ENCODE results near the gene LTB4R2. TPM values are rescaled to one million over a fixed set of nuclear protein-coding genes. Genes with fewer than 3 reads are reported as not detected.

The LTB4R2 gene
- total RNA-seq, 1 experiment from 2014 or later, result 3.1 TPM

Other genes with a start within 250 kb of the LTB4R2 start
- not detected in 2 replicates for gene CPNE6, start 238.6 kb upstream of the LTB4R2 start, total RNA-seq (2014; rRNA removed; shearing (Covaris generic))
- 4.8 and 5.3 TPM in 2 replicates for gene PCK2, start 215.8 kb upstream of the LTB4R2 start, total RNA-seq (2014; rRNA removed; shearing (Covaris generic))
- 43.1 and 44.0 TPM in 2 replicates for gene DCAF11, start 195.4 kb upstream of the LTB4R2 start, total RNA-seq (2014; rRNA removed; shearing (Covaris generic))
- 1.4 TPM in 1 of 2 replicates, not detected in the other for gene NRL, start 195.2 kb upstream of the LTB4R2 start, total RNA-seq (2014; rRNA removed; shearing (Covaris generic))
- gene FITM1, start 179.5 kb upstream of the LTB4R2 start, total RNA-seq (2014; rRNA removed; shearing (Covaris generic)), result 1.8 TPM in 1 of 2 replicates, not detected in the other
- 168 and 199 TPM in 2 replicates for gene PSME1, start 173.9 kb upstream of the LTB4R2 start, total RNA-seq (2014; rRNA removed; shearing (Covaris generic))
- 11.1 and 24.5 TPM in 2 replicates for gene EMC9, start 168.5 kb upstream of the LTB4R2 start, total RNA-seq (2014; rRNA removed; shearing (Covaris generic))
- 161 and 167 TPM in 2 replicates for gene PSME2, start 163.5 kb upstream of the LTB4R2 start, total RNA-seq (2014; rRNA removed; shearing (Covaris generic))
- gene RNF31, start 162.6 kb upstream of the LTB4R2 start, total RNA-seq (2014; rRNA removed; shearing (Covaris generic)), result 40.3 and 135 TPM in 2 replicates
- 21.8 and 24.3 TPM in 2 replicates for gene IRF9, start 148.9 kb upstream of the LTB4R2 start, total RNA-seq (2014; rRNA removed; shearing (Covaris generic))
- 0.47 and 6.8 TPM in 2 replicates for gene REC8, start 138.1 kb upstream of the LTB4R2 start, total RNA-seq (2014; rRNA removed; shearing (Covaris generic))
- 25.1 and 27.6 TPM in 2 replicates for gene IPO4, start 121.3 kb upstream of the LTB4R2 start, total RNA-seq (2014; rRNA removed; shearing (Covaris generic))
- gene TM9SF1, start 114.7 kb upstream of the LTB4R2 start, total RNA-seq (2014; rRNA removed; shearing (Covaris generic)), result 60.3 and 60.5 TPM in 2 replicates
- not detected in 2 replicates for gene TSSK4, start 104.4 kb upstream of the LTB4R2 start, total RNA-seq (2014; rRNA removed; shearing (Covaris generic))
- 23.0 and 29.9 TPM in 2 replicates for gene CHMP4A, start 96.7 kb upstream of the LTB4R2 start, total RNA-seq (2014; rRNA removed; shearing (Covaris generic))
- gene MDP1, start 94.1 kb upstream of the LTB4R2 start, total RNA-seq (2014; rRNA removed; shearing (Covaris generic)), result 13.6 and 30.8 TPM in 2 replicates
- gene NEDD8, start 77.8 kb upstream of the LTB4R2 start, total RNA-seq (2014; rRNA removed; shearing (Covaris generic)), result 234 and 316 TPM in 2 replicates
- gene GMPR2, start 77.2 kb upstream of the LTB4R2 start, total RNA-seq (2014; rRNA removed; shearing (Covaris generic)), result 46.1 and 64.8 TPM in 2 replicates
- 31.1 and 53.0 TPM in 2 replicates for gene TINF2, start 67.5 kb upstream of the LTB4R2 start, total RNA-seq (2014; rRNA removed; shearing (Covaris generic))
- 0.76 TPM in 1 of 2 replicates, not detected in the other for gene TGM1, start 47.0 kb upstream of the LTB4R2 start, total RNA-seq (2014; rRNA removed; shearing (Covaris generic))
- gene RABGGTA, start 38.5 kb upstream of the LTB4R2 start, total RNA-seq (2014; rRNA removed; shearing (Covaris generic)), result 18.0 and 30.4 TPM in 2 replicates
- gene DHRS1, start 10.4 kb upstream of the LTB4R2 start, total RNA-seq (2014; rRNA removed; shearing (Covaris generic)), result 5.4 and 20.5 TPM in 2 replicates
- gene NOP9, start 10.3 kb upstream of the LTB4R2 start, total RNA-seq (2014; rRNA removed; shearing (Covaris generic)), result 15.3 and 16.2 TPM in 2 replicates
- not detected in 2 replicates for gene CIDEB, start 2.2 kb upstream of the LTB4R2 start, total RNA-seq (2014; rRNA removed; shearing (Covaris generic))
- gene LTB4R, start 1.4 kb downstream of the LTB4R2 start, total RNA-seq (2014; rRNA removed; shearing (Covaris generic)), result 0.81 and 2.1 TPM in 2 replicates
- not detected in 2 replicates for gene ADCY4, start 24.9 kb downstream of the LTB4R2 start, total RNA-seq (2014; rRNA removed; shearing (Covaris generic))
- gene RIPK3, start 29.9 kb downstream of the LTB4R2 start, total RNA-seq (2014; rRNA removed; shearing (Covaris generic)), result not detected in 2 replicates
- 14.6 and 23.6 TPM in 2 replicates for gene NFATC4, start 58.0 kb downstream of the LTB4R2 start, total RNA-seq (2014; rRNA removed; shearing (Covaris generic))
- 0.87 and 1.2 TPM in 2 replicates for gene NYNRIN, start 88.9 kb downstream of the LTB4R2 start, total RNA-seq (2014; rRNA removed; shearing (Covaris generic))
- 0.84 and 3.1 TPM in 2 replicates for gene CBLN3, start 119.5 kb downstream of the LTB4R2 start, total RNA-seq (2014; rRNA removed; shearing (Covaris generic))
- 12.5 and 25.1 TPM in 2 replicates for gene KHNYN, start 119.8 kb downstream of the LTB4R2 start, total RNA-seq (2014; rRNA removed; shearing (Covaris generic))
- gene SDR39U1, start 132.6 kb downstream of the LTB4R2 start, total RNA-seq (2014; rRNA removed; shearing (Covaris generic)), result 7.9 and 8.2 TPM in 2 replicates
- gene CMA1, start 198.1 kb downstream of the LTB4R2 start, total RNA-seq (2014; rRNA removed; shearing (Covaris generic)), result not detected in 2 replicates